ENCODE data around the gene GIN1. TPM values are rescaled to one million over a fixed set of nuclear protein-coding genes. Genes with fewer than 3 reads are reported as not detected.
A peak's percentile ranks its signal among the peaks of the same experiment; 100 is the strongest.

Gene GIN1
- total and polyA plus RNA-seq, 9 of the 15 experiments (the other 6 are each of a cell fraction or from before 2014, with no cell fraction given) = 2.4 to 9.8 (median 7.8) TPM

DNA sequence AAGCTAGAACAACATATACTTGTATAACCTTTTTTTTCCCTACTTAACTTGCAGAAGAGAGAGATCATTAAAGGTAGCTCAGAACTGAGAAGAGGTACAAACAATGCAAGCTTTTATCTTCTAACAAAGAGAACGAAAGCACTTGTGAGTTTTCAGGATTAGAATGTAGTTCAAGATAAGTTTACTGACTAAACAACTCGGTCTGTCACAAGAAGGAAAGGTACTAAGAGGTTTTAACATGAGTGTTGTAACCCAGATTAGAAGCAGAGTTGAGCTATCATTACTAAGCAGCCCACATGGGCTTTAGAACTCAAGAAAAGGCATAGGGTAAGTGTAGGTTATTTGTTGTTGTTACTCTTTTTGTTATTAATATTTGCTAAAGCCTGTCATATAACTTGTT lies 25.2 kb downstream of the GIN1 start (continued):
- TF ChIP-seq, protein P1, sequence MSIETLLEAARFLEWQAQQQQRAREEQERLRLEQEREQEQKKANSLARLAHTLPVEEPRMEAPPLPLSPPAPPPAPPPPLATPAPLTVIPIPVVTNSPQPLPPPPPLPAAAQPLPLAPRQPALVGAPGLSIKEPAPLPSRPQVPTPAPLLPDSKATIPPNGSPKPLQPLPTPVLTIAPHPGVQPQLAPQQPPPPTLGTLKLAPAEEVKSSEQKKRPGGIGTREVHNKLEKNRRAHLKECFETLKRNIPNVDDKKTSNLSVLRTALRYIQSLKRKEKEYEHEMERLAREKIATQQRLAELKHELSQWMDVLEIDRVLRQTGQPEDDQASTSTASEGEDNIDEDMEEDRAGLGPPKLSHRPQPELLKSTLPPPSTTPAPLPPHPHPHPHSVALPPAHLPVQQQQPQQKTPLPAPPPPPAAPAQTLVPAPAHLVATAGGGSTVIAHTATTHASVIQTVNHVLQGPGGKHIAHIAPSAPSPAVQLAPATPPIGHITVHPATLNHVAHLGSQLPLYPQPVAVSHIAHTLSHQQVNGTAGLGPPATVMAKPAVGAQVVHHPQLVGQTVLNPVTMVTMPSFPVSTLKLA (conservative IDR thresholded peaks at IDR 0.05) = 0 out of 4 replicates have a peak, but pooled peaks of 1 of the 2 experiments have one; percentile 28
- TF ChIP-seq EP300 (IDR thresholded peaks at IDR 0.05; ENCODE audit: low read length) (peak; percentile 54; the same call in 1 of the 2 replicates), MTA2 (IDR thresholded peaks at IDR 0.05; ENCODE audit: low read depth) (peak; percentile 55), NCOR1 (IDR thresholded peaks at IDR 0.05) (peak; percentile 76), MIER1 (IDR thresholded peaks at IDR 0.05; ENCODE audit: low read depth) (no peak), TRIM24 (IDR thresholded peaks at IDR 0.05) (peak; percentile 42 to 71; a peak in 2 of 4 replicates), SREBF2 (CRISPR knock-in tag; IDR thresholded peaks at IDR 0.05) (no peak), CBFA2T2 (conservative IDR thresholded peaks at IDR 0.05) (peak; percentile 85), FOXK2 (conservative IDR thresholded peaks at IDR 0.05 in 1 of 2, IDR thresholded peaks at IDR 0.05 in 1 of 2; ENCODE audit: low read depth in 2 of 2) (peak in 1 of 2 experiments; percentile 23; a peak in 1 of 4 replicates), RBM14 (IDR thresholded peaks at IDR 0.05; ENCODE audit: borderline replicate concordance, insufficient read depth, low read depth, low read length) (no peak), PML (IDR thresholded peaks at IDR 0.05; ENCODE audit: low read length) (peak; percentile 42; the same call in 1 of the 2 replicates), ARID1B (IDR thresholded peaks at IDR 0.05) (peak; percentile 86), TCF3 (CRISPR knock-in tag; IDR thresholded peaks at IDR 0.05) (peak; percentile 85), TAL1 (IDR thresholded peaks at IDR 0.05) (peak; percentile 85), POLR2AphosphoS5 (IDR thresholded peaks at IDR 0.05; ENCODE audit: control insufficient read depth, insufficient read depth, low read depth, low read length) (peak; percentile 56), SMARCE1 (IDR thresholded peaks at IDR 0.05) (peak; percentile 21; the same call in 1 of the 2 replicates), ZEB2 (IDR thresholded peaks at IDR 0.05) (0 out of 2 replicates have a peak, but pooled peaks have one; percentile 20)
